HT1080 (cell line): Measurements from ENCODE around the gene KCTD20. TPM values are rescaled to one million over a fixed set of nuclear protein-coding genes. Genes with fewer than 3 reads are reported as not detected.
"Not testable (repeated sequence)": the region's sequence is repeated elsewhere in the genome, so short reads cannot be mapped to it uniquely, and the experiment has no call there.

ENCODE experiments used
- DNase-seq: peaks from one replicate; pipeline ENCODE4 v3.0.0-alpha.2; 2015; ENCODE audit warnings: low read depth
- total RNA-seq: library from RNA; depleted of rRNA; stranded (reverse); fragments of >200 nt; shearing (Covaris generic); gene quantifications from 2 replicates; pipeline ENCODE4 v1.2.3, GENCODE V29; 2014

KCTD20 gene
- total RNA-seq, 1 experiment from 2014 or later: 29.9 TPM

DNA sequence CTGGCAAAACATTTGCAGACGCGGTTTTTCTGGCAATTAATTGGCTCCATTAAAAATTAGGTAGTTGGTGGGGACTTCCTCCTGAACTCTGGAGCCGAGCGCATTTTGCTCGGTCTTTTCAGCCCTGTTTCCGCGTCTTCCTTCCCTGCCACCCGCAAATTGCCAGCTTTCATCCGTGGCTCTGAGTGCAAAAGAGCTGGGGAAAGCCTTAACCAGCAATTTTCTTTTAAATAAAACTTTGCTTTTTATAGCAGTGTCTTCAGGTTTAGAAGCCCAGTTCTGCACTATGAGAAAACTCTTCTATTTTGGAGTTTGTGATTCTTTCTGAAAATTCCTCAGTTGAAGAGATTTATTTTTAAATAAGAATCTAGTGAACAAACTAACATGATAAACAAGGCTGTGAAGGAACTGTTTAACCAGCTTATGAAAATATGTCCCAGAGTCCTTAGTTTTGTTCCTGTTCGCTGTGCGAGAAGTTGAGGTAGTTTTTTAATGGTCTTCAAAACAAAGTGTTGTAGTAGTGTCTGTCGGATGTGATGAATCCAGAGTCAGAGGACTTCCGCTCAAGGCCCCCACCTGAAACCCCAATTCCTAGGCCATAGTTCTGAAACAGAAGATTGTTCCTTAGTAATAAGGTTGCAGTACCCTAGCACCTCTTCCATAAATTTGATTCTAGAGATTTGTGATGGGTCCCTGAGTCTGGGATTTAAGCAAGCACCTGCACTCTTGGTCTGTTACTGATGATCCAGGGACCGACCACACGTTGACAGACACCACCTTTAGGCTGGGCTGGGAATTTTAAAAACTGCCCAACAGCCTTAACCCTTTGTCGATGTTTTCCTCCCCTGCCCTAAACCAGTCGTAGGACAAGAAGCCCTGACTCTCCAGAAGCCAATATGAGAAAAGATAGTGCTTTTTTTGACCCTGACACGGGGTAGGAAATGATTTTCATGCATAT is 950 bp downstream of the KCTD20 start:
- peak; percentile 33 for DNase-seq

DNA sequence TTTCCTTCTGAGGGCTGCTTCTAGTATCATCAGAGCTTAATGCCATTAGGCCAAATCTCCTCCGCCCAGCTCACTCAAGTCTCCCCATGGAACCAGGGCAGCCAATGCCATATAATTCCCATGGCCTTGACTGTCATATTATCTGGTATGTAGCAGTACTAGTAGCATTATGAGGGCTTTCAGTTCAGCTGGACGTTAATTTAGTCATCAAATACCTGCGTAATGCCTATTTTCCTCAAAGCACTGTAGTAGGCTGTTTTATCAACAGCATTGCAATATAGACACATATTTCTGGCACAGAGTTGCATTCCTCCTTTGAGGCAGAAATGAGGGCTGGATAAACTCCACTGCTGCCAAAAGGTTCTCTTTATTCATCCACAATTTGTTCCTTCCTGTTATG is 1.7 kb downstream of the KCTD20 start:
- no peak for DNase-seq

DNA sequence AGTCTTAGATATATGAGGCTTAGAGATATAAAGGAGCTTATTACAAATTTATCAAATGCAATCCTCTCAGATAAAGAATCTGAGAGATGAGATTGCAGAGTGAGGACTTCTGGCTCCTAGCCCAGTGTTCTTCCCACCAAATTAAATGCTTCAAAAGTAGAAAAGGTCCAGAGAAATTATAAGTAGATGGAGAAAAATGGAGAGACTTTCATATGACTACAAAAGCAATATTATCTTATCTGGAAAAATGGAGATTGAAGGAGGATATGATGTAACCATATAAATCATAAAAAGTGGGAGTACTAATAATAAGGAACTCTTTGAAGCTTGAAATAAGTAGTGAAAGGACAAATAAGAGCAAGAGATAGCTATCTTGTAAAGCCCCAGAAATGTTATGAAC is 2.8 kb downstream of the KCTD20 start:
- DNase-seq: no peak

DNA sequence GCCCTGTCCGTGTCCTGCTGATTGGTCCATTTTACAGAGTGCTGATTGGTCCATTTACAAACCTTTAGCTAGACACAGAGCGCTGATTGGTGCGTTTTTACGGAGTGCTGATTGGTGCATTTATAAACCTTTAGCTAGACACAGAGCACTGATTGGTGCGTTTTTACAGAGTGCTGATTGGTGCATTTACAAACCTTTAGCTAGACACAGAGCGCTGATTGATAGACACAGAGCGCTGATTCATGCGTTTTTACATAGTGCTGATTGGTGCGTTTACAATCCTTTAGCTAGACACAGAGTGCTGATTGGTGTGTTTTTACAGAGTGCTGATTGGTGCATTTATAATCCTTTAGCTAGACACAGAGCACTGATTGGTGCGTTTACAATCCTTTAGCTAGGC is 6.4 kb downstream of the KCTD20 start:
- not testable (repeated sequence) for DNase-seq

DNA sequence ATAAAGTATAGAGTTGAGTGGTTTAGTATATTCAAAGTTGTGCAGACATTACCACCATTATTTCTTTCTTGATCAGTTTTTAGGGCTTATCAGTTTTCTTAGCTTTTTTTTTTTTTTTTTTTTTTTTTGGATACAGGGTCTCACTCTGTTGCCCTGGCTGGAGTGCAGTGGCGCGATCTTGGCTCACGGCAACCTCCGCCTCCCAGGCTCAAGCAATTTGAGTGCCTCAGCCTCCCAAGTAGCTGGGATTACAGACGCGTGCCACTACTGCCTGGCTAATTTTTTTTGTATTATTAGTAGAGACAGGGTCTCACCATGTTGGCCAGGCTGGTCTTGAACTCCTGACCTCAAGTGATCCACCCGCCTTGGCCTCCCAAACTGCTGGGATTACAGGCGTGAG is 10.1 kb downstream of the KCTD20 start:
- DNase-seq: not testable (repeated sequence)

DNA sequence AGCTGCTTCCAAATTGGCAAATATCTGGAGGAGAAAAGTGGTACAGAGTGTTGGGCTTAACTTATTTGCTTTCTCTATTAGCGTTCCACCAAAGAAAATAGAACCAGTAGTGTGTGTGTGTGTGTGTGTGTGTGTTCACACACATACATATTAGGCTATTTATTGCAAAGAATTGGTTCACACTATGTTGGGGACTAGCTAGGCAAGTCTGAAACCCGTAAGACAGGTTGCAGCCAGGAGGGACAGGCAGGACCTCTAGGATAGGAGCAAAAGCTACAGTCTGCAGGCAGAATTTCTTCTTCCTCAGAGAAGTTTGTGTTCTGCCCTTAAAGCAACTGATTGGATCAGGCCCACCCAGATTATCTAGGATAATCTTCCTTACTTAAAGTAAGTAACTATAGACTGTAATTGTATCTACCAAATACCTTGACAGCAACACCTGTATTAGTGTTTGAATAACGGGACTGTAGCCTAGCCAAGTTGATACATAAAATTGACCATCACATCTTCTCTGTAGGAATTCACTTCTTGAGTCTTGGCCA is 12.8 kb downstream of the KCTD20 start:
- no peak for DNase-seq

DNA sequence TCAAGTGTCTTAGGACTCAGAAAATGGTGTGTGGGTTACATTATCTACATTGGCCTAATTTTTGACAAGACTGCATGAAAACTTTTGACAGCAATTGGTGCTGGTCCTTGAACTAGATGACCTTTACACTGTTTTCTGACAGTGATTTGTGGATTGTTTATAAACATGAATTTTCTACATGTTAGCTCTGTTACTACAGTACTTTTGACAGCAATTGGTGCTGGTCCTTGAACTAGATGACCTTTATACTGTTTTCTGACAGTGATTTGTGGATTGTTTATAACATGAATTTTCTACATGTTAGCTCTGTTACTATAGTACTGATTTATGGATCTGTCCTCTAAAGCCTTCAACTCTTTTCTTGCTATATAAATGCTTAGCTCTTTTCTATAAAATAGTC is 16.7 kb downstream of the KCTD20 start:
- DNase-seq: no peak

DNA sequence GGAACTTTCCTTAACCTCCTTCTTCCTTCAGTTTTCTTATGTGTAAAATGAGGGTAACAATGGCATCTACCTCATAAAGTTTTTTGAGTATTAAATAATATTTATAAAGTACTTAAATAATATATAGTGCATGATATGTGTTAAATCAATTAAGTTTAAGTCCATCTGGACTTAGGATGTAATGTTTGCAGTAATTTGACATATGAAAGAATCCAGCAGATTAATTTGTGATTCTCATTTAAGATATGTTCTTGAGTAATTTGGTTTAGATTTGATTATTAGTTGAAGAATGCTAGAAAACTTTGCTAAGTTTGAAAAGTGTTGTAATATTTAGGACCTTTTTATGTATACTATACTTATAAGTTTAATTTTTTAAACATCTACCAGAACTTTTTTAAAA is 18.1 kb downstream of the KCTD20 start:
- DNase-seq: no peak

DNA sequence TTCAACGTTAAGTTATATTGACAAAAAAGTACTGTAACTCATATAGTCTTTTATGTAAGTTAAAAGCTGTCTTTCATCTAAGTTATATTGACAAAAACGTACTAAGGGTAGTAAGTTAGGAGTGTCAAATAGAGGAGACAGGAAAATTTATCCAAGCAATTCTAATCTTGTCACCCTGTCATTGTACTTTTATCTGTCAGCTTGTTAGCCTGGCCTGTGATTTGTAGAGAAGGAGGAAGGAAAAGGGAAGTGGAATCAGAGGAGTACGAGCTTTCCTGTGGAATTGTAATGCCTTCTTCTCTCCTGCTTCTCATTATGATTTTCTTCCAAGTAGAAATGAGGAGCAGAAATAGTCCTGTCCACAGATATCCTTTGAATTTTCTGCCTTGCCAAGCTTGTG is 18.8 kb downstream of the KCTD20 start:
- no peak for DNase-seq

DNA sequence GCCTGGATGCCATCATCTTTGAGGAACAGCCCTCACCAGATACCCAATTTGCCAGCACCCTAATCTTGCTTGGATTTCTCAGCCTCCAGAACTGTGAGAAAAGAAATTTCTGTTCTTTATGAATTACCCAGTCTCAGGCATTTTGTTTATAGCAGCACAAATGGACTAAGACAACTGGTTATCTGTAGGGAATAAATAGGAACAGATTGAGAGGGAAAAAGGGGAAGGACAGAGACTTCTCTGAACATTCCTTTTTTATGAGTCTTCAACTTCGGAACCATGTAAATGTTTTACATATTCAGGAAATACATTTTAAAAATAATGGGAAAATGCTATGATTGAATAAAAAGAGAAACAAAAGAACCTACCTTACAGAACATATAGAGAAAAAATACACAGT is 20.9 kb downstream of the KCTD20 start:
- no peak for DNase-seq

DNA sequence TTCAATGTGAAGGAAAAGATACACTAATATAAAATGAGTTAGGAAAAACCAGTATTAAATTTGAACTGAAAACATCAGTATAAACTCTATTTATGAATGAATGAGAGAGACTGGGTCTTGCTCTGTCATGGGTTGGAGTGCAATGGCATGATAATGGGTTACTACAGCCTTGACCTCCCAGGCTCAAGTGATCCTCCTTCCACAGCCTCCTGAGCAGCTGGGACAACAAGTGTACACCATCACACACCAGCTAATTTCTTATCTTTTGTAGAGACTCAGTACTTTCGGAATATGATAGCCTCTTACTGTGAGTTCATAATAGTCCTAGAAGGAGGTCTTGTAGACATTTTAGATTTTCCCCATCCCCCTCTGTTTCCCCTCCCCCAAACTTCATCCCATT is 21.4 kb downstream of the KCTD20 start:
- DNase-seq: no peak

DNA sequence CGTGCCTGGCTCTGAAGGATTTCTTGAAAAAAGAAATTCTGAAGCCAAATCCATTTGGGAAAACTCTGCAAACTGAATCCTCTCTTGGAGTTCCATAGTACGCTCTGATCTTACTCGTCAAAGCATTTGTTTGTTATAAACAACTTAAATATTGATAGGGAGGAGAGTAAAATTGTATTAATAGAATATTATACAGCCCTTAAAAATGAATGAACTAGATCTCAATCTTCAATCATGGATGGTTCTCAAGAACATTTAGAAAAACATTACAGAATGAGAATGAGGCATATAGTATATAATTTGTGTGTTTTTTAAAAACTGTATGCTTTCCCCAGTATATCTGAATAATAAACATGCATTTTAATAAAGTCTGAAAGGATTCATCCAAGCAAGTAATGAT is 24.8 kb downstream of the KCTD20 start:
- DNase-seq: no peak

DNA sequence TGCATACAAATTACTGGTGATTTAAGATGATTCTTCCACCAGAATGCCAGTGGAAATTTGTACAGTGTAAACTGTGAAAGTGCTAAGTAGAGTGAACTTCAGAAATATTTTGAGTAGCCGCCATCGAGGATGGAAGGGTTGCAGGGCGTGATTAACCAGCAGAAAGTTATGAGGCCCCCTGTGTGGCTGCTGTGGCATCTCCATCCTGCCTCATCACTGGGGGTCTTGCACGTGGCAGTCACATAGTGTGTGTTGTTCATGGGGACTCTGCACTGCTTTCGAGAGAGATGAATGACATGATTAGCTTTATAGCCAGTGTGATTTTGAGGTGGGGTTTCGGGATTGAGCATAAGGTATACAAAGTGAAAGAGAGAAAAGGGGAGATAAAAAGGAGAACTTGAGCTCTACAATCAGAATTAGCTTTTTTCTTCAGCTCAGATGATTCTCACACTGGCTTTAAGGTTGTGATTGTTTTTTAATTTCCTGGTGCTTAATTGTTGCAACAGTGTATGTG is 26.4 kb downstream of the KCTD20 start:
- no peak for DNase-seq

DNA sequence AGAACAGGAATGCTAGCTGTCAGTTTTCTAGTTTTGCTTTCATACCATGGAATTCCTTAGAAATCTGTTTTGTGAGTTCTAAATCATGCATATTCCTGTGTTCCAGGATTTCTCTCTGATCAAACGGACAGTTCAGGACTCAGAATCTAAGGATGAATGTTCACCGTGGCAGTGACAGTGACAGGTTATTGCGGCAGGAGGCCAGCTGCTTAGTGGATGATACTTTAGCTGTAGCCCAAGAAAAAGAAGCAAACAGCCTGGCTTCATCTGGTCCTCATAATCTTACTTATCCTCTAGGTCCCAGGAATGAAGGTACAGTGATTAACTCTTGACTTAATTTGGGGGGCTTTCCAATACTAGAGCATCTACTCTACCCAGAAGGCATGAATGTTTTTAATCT is 27.1 kb downstream of the KCTD20 start:
- DNase-seq: no peak

DNA sequence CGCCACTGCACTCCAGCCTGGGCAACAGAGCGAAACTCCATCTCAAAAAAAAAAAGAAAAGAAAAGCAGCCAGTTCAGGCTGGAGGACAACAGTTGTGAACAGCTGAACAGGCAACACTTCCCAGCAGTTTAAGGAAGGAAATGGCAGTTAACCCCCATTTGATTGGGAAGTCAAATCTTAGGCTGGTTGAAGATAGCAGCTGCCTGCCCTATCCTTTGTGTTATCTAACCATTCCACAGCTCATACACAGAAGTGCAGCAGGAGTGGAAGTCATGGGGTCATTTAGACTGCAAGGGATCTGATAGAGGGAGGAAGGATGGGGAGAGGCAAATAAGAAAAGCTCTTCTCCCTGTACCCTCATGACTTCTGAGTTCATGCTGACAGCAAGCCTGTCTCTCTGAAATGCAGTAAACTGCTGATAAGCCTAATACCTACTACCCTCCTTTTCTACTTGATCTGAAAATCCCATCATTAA is 35.3 kb downstream of the KCTD20 start:
- no peak for DNase-seq

DNA sequence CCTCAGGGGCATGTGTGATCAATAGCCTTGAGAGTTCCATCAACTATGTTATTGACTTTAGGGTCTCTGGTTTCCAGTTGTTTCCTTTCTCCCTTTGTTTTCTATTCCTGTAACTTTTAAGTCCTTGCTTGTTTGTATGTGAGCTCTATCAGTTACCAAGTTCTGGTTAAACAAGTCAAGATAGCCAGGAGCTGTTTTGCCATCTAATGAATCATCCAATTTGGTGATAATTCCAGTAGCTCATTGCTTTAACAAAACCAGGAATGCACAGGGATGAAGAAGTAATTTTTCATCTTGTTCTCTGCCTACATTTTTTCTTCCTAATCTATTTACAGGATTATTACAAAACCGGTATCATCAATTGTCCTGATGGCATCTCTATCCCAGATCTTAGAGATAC is 36.5 kb downstream of the KCTD20 start:
- DNase-seq: no peak

DNA sequence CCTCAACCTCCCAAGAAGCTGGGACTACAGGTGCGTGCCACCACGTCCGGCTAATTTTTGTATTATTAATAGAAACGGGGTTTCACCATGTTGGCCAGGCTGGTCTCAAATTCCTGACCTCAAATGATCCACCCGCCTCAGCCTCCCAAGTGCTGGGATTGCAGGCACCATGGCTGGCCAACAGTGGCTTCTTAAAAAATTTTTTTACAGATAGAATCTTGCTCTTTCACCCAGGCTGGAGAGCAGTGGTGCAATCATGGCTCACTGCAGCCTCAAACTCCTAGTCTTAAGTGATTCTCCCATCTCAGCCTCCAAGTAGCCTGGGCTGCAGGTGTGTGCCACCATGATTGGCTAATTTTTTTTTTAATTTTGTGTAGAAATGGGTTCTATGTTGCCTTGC is 40.5 kb downstream of the KCTD20 start:
- DNase-seq: not testable (repeated sequence)

DNA sequence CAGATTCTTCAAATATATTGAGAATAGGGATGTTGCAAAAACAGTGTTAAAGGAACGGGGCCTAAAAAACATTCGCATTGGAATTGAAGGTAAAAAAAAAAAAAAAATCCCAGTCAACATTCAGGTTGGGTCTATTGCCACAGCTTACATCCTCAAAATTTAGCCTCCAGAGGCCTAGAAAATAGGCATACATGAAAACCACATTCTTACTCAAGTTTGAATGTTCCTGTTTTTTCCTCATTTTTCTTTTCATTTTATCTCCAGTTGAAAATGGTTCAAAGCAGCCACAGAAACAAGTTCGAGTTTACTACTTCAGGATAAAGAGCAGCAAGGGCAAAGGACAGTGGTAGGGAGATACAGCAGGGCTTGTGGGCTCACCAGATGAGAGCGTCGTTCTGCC is 41.9 kb downstream of the KCTD20 start:
- DNase-seq: no peak

DNA sequence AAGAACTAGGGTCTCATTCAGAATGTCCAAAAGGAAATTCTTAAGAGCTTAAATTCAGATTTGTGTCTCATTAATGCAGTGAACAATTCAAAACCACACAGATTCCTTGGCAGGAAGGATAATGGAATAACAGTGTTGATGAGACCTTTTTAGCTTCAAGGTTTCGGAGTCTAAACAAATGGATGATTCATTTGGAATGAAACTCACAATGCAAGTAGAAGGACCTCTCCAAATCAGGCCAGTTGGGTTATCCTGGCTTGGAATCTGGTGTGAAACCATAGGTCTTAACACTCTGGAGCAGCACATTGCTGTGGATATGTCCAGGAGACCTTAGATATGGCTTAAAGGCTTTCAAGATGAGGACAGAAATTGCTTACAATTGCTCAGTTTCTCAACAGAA is 44.9 kb downstream of the KCTD20 start:
- no peak for DNase-seq

DNA sequence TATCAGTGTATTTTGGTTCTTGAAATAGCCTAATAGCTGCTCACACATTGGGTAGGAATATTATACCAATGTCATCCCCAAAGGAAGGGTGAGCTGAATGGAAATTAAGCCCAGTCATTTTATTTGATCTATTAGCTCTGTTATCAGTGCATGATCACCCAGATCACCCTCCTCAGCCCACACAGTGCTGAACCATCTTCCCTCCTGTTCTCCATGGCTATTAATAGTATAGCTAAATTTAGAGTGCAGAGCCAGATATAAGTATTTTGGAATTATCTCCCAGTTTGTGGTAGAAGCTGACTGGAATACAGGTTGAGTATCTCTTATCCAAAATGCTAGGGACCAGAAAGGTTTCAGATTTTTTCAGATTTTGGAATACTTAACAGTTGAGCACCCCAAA is 45.4 kb downstream of the KCTD20 start:
- DNase-seq: no peak

DNA sequence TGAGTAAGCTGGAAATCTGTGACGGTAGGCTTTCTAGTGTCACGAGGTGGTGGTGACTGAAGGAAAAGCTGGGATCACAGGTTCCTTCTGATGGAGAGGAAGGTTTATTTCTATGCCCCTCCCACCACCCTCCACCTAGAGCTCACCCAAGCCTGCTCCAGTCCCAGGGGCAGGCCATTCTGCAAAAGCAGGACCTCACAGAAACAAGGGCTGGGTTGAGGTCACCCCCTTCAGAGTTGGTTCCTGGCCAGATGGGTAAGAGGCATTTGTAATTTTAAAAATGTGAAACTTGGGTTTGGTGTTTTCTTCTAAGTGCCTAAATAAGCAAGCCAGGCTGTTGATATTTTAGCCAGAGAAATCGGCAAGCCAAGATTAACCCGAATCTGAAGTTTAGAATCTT is 46.6 kb downstream of the KCTD20 start:
- no peak for DNase-seq

DNA sequence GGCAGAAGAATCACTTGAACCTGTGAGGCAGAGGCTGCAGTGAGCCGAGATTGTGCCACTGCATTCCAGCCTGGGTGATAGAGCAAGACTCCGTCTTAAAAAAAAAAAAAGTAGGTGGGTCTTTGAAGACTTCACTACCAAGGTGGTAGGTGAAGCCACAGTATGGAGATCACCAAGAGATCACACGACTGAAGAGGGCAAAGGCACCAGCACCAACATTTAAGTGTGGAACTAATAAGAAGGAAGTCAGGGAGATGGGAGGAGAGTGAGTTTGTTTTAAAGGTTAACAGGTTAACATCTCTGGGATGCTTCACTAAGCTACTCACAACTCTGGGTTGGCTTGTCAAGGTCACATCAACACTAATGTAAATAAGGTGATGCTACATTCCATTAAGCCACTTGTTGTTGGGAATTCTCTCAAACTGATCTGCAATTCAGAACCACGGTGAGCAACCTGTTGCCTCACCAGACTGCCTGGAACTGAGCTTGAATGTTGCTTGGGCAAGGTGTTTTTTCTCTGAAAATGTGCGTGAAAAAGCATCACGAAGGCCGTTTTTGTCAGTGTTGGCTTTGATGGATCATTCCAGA is 48.7 kb downstream of the KCTD20 start:
- no peak for DNase-seq
